AG08396 (cell line): ENCODE results near the gene SPATA12.

Experiments
- DNase-seq: peaks from one replicate; pipeline ENCODE4 v3.0.0; 2012; ENCODE audit warnings: low spot score, mixed read lengths

Gene SPATA12

GRCh38 chr3:57116501-57116900 is 56.0 kb downstream of the SPATA12 start:
- no peak for DNase-seq

GRCh38 chr3:57118254-57118653 is 57.8 kb downstream of the SPATA12 start:
- DNase-seq: no peak

GRCh38 chr3:57120040-57120439 is 59.6 kb downstream of the SPATA12 start:
- DNase-seq: no peak

GRCh38 chr3:57120451-57121174 is 60.1 kb downstream of the SPATA12 start:
- DNase-seq: no peak
